H1 (cell line): ENCODE results near the gene DDHD1. TPM values are rescaled to one million over a fixed set of nuclear protein-coding genes. Genes with fewer than 3 reads are reported as not detected.

Experiments
- CTCF ChIA-PET: fragments of 300-600 bp; sonication (Branson Sonifier 250); formaldehyde crosslinking; loops from one replicate; lab custom pipeline; 2021; ENCODE audit not compliant: partially characterized antibody; lab: Charles Lee
- POLR2A ChIA-PET: fragments of 300-600 bp; sonication (Branson Sonifier 250); formaldehyde crosslinking; loops from one replicate; lab custom pipeline; 2021; ENCODE audit warnings: inconsistent platforms; ENCODE audit not compliant: partially characterized antibody; lab: Charles Lee
- DNase-seq, 2 experiments: peaks; one replicate each; pipeline versions ENCODE4 v3.0.0 to v3.0.0-alpha.2; 2010 to 2022; ENCODE audit warnings: low spot score in 2 of 2, low read depth in 1 of 2, mixed read lengths in 1 of 2
- FAIRE-seq: peaks from 2 replicates; lab custom pipeline; 2011; peaks lifted over from hg19 to GRCh38; lab: Jason Lieb, UNC
- H2AFZ ChIP-seq: 2 replicates; pipeline ENCODE4 v1.8.1; 2012; ENCODE audit warnings: low read length, inconsistent platforms
- H2AK5ac ChIP-seq: 2 replicates; pipeline ENCODE4 v1.6.1; 2013; ENCODE audit warnings: low read depth, low read length
- H2BK120ac ChIP-seq: replicated peaks from 2 replicates; pipeline ENCODE3; 2013; ENCODE audit warnings: low read depth, low read length, inconsistent platforms
- H2BK12ac ChIP-seq: 2 replicates; pipeline ENCODE4 v1.6.1; 2013; ENCODE audit warnings: low read depth, low read length
- H2BK15ac ChIP-seq: 2 replicates; pipeline ENCODE4 v1.6.1; 2013; ENCODE audit warnings: low read length
- H2BK20ac ChIP-seq: 2 replicates; pipeline ENCODE4 v1.6.1; 2013; ENCODE audit warnings: low read length
- H2BK5ac ChIP-seq: 2 replicates; pipeline ENCODE4 v1.6.1; 2013; ENCODE audit warnings: low read depth, low read length
- H3K14ac ChIP-seq: 2 replicates; pipeline ENCODE4 v1.6.1; 2013; ENCODE audit warnings: inconsistent platforms; ENCODE audit not compliant: insufficient read length
- H3K18ac ChIP-seq: 2 replicates; pipeline ENCODE4 v1.6.1; 2013; ENCODE audit warnings: low read length; ENCODE audit errors: extremely low read depth
- H3K23ac ChIP-seq: 2 replicates; pipeline ENCODE4 v1.6.1; 2013; ENCODE audit warnings: inconsistent platforms; ENCODE audit not compliant: insufficient read length
- H3K23me2 ChIP-seq: 2 replicates; pipeline ENCODE4 v1.6.1; 2013; ENCODE audit warnings: low read depth, low read length
- H3K27ac ChIP-seq: 2 replicates; pipeline ENCODE4 v1.6.1; 2011; ENCODE audit warnings: low read depth, low read length, inconsistent platforms
- H3K27me3 ChIP-seq, 4 experiments: replicated peaks in 1 of 4; 1 replicate in 1 of 4; 2 replicates in 3 of 4; pipeline versions ENCODE4 v1.6.1 to v1.8.1; 2011 to 2013; ENCODE audit warnings: low read length in 3 of 4, mild to moderate bottlenecking in 3 of 4, inconsistent platforms in 2 of 4, mixed read lengths in 2 of 4, moderate library complexity in 1 of 4; ENCODE audit not compliant: control insufficient read depth in 3 of 4, insufficient read depth in 3 of 4; ENCODE audit errors: extremely low read depth in 1 of 4
- H3K36me3 ChIP-seq, 4 experiments: 2 replicates each; pipeline versions ENCODE4 v1.6.1 to v1.8.1; 2011 to 2013; ENCODE audit warnings: mild to moderate bottlenecking in 4 of 4, low read length in 3 of 4, moderate library complexity in 2 of 4, control low read depth in 1 of 4, inconsistent platforms in 1 of 4; ENCODE audit not compliant: insufficient read depth in 4 of 4, control insufficient read depth in 2 of 4
- H3K4ac ChIP-seq: replicated peaks from 2 replicates; pipeline ENCODE3; 2013; ENCODE audit warnings: low read length, low read depth, mixed read lengths, inconsistent platforms; ENCODE audit not compliant: insufficient read length
- H3K4me1 ChIP-seq, 4 experiments: replicated peaks in 1 of 4; 1 replicate in 1 of 4; 2 replicates in 3 of 4; pipeline versions ENCODE4 v1.6.1 to v1.8.1; 2011 to 2013; ENCODE audit warnings: low read length in 3 of 4, inconsistent platforms in 2 of 4, mixed read lengths in 1 of 4; ENCODE audit not compliant: insufficient read depth in 4 of 4, control insufficient read depth in 3 of 4
- H3K4me2 ChIP-seq, 2 experiments: 2 replicates each; pipeline versions ENCODE4 v1.6.1 to v1.8.1; 2011 to 2013; ENCODE audit warnings: low read depth in 2 of 2, low read length in 2 of 2, control low read depth in 1 of 2, inconsistent platforms in 1 of 2, mild to moderate bottlenecking in 1 of 2; ENCODE audit not compliant: insufficient read depth in 1 of 2
- H3K4me3 ChIP-seq, 4 experiments: fragments of 200-600, 300-600 bp in 1 of 4; sonication (generic), shearing (Covaris generic), sonication (Bioruptor Twin) in 1 of 4; 2 replicates each; pipeline versions ENCODE4 v1.5.1 to v1.8.1; 2011 to 2016; ENCODE audit warnings: low read length in 4 of 4, low read depth in 3 of 4, control low read depth in 2 of 4, inconsistent platforms in 2 of 4, mild to moderate bottlenecking in 2 of 4, mixed read lengths in 1 of 4, moderate library complexity in 1 of 4; ENCODE audit not compliant: insufficient read depth in 2 of 4; ENCODE audit errors: extremely low read depth in 1 of 4
- H3K56ac ChIP-seq: replicated peaks from 2 replicates; pipeline ENCODE3; 2013; ENCODE audit warnings: low read depth, mild to moderate bottlenecking, mixed read lengths, low read length, inconsistent platforms; ENCODE audit not compliant: insufficient read length
- H3K79me1 ChIP-seq: 2 replicates; pipeline ENCODE4 v1.6.1; 2013; ENCODE audit warnings: low read depth, low read length, control low read depth
- H3K79me2 ChIP-seq, 2 experiments: 2 replicates each; pipeline versions ENCODE4 v1.6.1 to v1.8.1; 2012 to 2013; ENCODE audit warnings: low read length in 2 of 2, mild to moderate bottlenecking in 2 of 2, inconsistent platforms in 1 of 2; ENCODE audit not compliant: insufficient read depth in 2 of 2, control insufficient read depth in 1 of 2
- H3K9ac ChIP-seq, 4 experiments: replicated peaks in 1 of 4; 1 replicate in 1 of 4; 2 replicates in 3 of 4; pipeline versions ENCODE4 v1.6.1 to v1.8.1; 2011 to 2013; ENCODE audit warnings: low read depth in 3 of 4, low read length in 3 of 4, control low read depth in 2 of 4, mild to moderate bottlenecking in 2 of 4, moderate library complexity in 2 of 4, inconsistent platforms in 1 of 4; ENCODE audit errors: extremely low read depth in 1 of 4
- H3K9me3 ChIP-seq, 2 experiments: 2 replicates each; pipeline versions ENCODE4 v1.6.1 to v1.8.1; 2012 to 2013; ENCODE audit warnings: mild to moderate bottlenecking in 2 of 2, moderate library complexity in 2 of 2, control low read depth in 1 of 2, inconsistent platforms in 1 of 2, low read depth in 1 of 2, low read length in 1 of 2, mixed read lengths in 1 of 2; ENCODE audit not compliant: insufficient read depth in 2 of 2
- H4K20me1 ChIP-seq, 2 experiments: replicated peaks in 1 of 2; 2 replicates each; pipeline versions ENCODE3 to v1.8.1; 2011 to 2013; ENCODE audit warnings: inconsistent platforms in 2 of 2, low read length in 2 of 2, mild to moderate bottlenecking in 1 of 2; ENCODE audit not compliant: insufficient read depth in 2 of 2, control insufficient read depth in 1 of 2
- H4K5ac ChIP-seq: 2 replicates; pipeline ENCODE4 v1.6.1; 2013; ENCODE audit warnings: low read length, low read depth, mixed read lengths, inconsistent platforms; ENCODE audit not compliant: insufficient read length
- H4K8ac ChIP-seq: 2 replicates; pipeline ENCODE4 v1.8.0; 2013; ENCODE audit warnings: mild to moderate bottlenecking, moderate library complexity, low read length, inconsistent platforms; ENCODE audit not compliant: insufficient read depth; ENCODE audit errors: extremely low read depth
- H4K91ac ChIP-seq: replicated peaks from 2 replicates; pipeline ENCODE3; 2013; ENCODE audit warnings: low read length, mixed read lengths, inconsistent platforms; ENCODE audit not compliant: insufficient read length
- ATF2 ChIP-seq: IDR thresholded peaks from 2 replicates; pipeline ENCODE4 v1.6.1; 2012; ENCODE audit warnings: low read length, inconsistent platforms
- CBX5 ChIP-seq: fragments of 300-800, 300-1000 bp; sonication (generic); IDR thresholded peaks from 2 replicates; pipeline ENCODE4 v1.7.1; 2016; ENCODE audit warnings: antibody characterized with exemption, low read length, low read depth
- CTBP2 ChIP-seq: IDR thresholded peaks from 2 replicates; pipeline ENCODE4 v1.7.0; 2011; ENCODE audit warnings: borderline replicate concordance, mild to moderate bottlenecking, moderate library complexity, mixed read lengths, low read length; ENCODE audit not compliant: insufficient read depth, insufficient read length
- E2F6 ChIP-seq: IDR thresholded peaks from 2 replicates; pipeline ENCODE4 v1.6.1; 2012; ENCODE audit warnings: inconsistent platforms
- SAP30 ChIP-seq: fragments of 300-600 bp; sonication (generic); IDR thresholded peaks from 2 replicates; pipeline ENCODE4 v1.7.1; 2012; ENCODE audit warnings: low read length, moderate library complexity, mild to moderate bottlenecking, inconsistent platforms; ENCODE audit not compliant: insufficient read depth, insufficient replicate concordance
- SIN3A ChIP-seq, 2 experiments: IDR thresholded peaks in 1 of 2; conservative IDR thresholded peaks in 1 of 2; 2 replicates each; pipeline ENCODE4 v1.6.1; 2011 to 2012; ENCODE audit warnings: low read length in 2 of 2, improper control_type of control experiment in 1 of 2, low read depth in 1 of 2, mild to moderate bottlenecking in 1 of 2
- SIRT6 ChIP-seq: IDR thresholded peaks from one replicate; pipeline ENCODE4 v1.7.1; 2012; ENCODE audit warnings: low read length, inconsistent platforms
- SP2 ChIP-seq: IDR thresholded peaks from 2 replicates; pipeline ENCODE4 v1.6.1; 2012; ENCODE audit warnings: mild to moderate bottlenecking, low read length, inconsistent platforms
- TAF1 ChIP-seq: IDR thresholded peaks from 2 replicates; pipeline ENCODE4 v1.6.1; 2011; ENCODE audit warnings: mild to moderate bottlenecking, low read depth, low read length
- ZNF274 ChIP-seq: IDR thresholded peaks from 2 replicates; pipeline ENCODE4 v1.7.0; 2012; ENCODE audit warnings: low read length, borderline replicate concordance; ENCODE audit errors: extremely low read depth
- polyA plus RNA-seq, 7 experiments: library from polyadenylated mRNA; depleted of rRNA in 3 of 7; stranded (reverse) in 5 of 7; unstranded in 2 of 7; fragments of >200 nt in 5 of 7; fragments of 200-250 nt in 2 of 7; gene quantifications; 1 replicate in 5 of 7; 2 replicates in 1 of 7; 4 replicates in 1 of 7; pipeline versions ENCODE4 v1.2.1 to v1.2.3, GENCODE V29; 2011 to 2013; ENCODE audit warnings: missing spikeins in 2 of 7, mixed read lengths in 2 of 7
- total RNA-seq: library from RNA; stranded (reverse); fragmentation: NEBNext Ultra II Directional; extraction: Animal tissue kit (Norgen Biotek cat#: 25700); gene quantifications from 2 replicates; pipeline ENCODE4 v1.2.1, GENCODE V29; 2021
- TF ChIP-seq, protein P1 (sequence below): IDR thresholded peaks from 2 replicates; pipeline ENCODE4 v1.6.1; 2011; ENCODE audit warnings: low read length, improper control_type of control experiment

DDHD1 gene
- total and polyA plus RNA-seq, 2 of the 8 experiments (the other 6 are each of a cell fraction or from before 2014, with no cell fraction given), result 3.6 to 16.0 TPM

GRCh38 chr14:52988139-52988538 is 165.0 kb downstream of the DDHD1 start:
- no peaks in the 10 kb centered on the region for H3K36me3 ChIP-seq
- no peaks in the 10 kb centered on the region for H4K20me1 ChIP-seq
- no peak for DNase-seq
- H2AFZ ChIP-seq, result no peak overlapping the region
- no peak overlapping the region for H2BK5ac ChIP-seq
- H3K23ac ChIP-seq, result no peak overlapping the region
- H3K27me3 ChIP-seq, result no peaks in the 10 kb centered on the region
- H4K8ac ChIP-seq, result no peak overlapping the region
- no peak overlapping the region for H3K27ac ChIP-seq
- H4K5ac ChIP-seq, result no peak overlapping the region
- no peak overlapping the region for H3K14ac ChIP-seq
- no peak overlapping the region for H2BK20ac ChIP-seq
- no peaks in the 10 kb centered on the region for H3K9me3 ChIP-seq
- CTCF ChIA-PET, result interaction anchor here (0.9 kb wide), 1 partner anchor 36 kb away, joined by 3 read pairs; no protein-coding TSS in a partner anchor
- no peaks in the 10 kb centered on the region for H3K4me1 ChIP-seq
- no peak overlapping the region for H3K56ac ChIP-seq
- H3K23me2 ChIP-seq, result no peaks in the 10 kb centered on the region
- no peak overlapping the region for H3K18ac ChIP-seq
- no peak overlapping the region for H2BK15ac ChIP-seq
- H2BK12ac ChIP-seq, result no peak overlapping the region
- no peak overlapping the region for H3K9ac ChIP-seq
- H4K91ac ChIP-seq, result no peak overlapping the region
- POLR2A ChIA-PET, result no interaction called here
- TF ChIP-seq SIN3A (conservative IDR thresholded peaks at IDR 0.05 in 1 of 2, IDR thresholded peaks at IDR 0.05 in 1 of 2; ENCODE audit: low read depth in 1 of 2, low read length in 2 of 2) (no peak), CBX5 (no peak), CTBP2 (no peak), SIRT6 (no peak), SAP30 (no peak), E2F6 (no peak), ATF2 (no peak), SP2 (no peak), ZNF274 (no peak), TAF1 (no peak)
- TF ChIP-seq, protein P1, sequence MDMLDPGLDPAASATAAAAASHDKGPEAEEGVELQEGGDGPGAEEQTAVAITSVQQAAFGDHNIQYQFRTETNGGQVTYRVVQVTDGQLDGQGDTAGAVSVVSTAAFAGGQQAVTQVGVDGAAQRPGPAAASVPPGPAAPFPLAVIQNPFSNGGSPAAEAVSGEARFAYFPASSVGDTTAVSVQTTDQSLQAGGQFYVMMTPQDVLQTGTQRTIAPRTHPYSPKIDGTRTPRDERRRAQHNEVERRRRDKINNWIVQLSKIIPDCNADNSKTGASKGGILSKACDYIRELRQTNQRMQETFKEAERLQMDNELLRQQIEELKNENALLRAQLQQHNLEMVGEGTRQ, result no peak
- TF ChIP-seq, all 59 proteins: peak for 0
- Histone ChIP-seq H3K79me1 (no peaks in the 10 kb centered on the region), H3K4me2 (no peak overlapping the region), H3K4ac (no peak overlapping the region), H2AK5ac (no peak overlapping the region), H3K79me2 (no peaks in the 10 kb centered on the region), H2BK120ac (no peak overlapping the region), H3K4me3 (no peak overlapping the region)
- FAIRE-seq, result no peak
